HCT116 (cell line): ENCODE results near the gene MAPKAP1. TPM values are rescaled to one million over a fixed set of nuclear protein-coding genes. Genes with fewer than 3 reads are reported as not detected.

Experiments used
- ATAC-seq: fragments of 200-7000 bp; cut with Tn5 transposase; 2 replicates; pipeline ENCODE4 v1.9.1; 2020; ENCODE audit warnings: mild to moderate bottlenecking, moderate library complexity
- BruUV-seq: library from RNA; stranded (reverse); fragments of 400-500 nt; replicated peaks from 2 replicates; lab custom pipeline; 2021; lab: Mats Ljungman, UMichigan
- CTCF ChIA-PET: fragments of 300-600 bp; sonication (Branson Sonifier 250); formaldehyde crosslinking; loops from one replicate; lab custom pipeline; 2021; ENCODE audit warnings: antibody characterized with exemption; lab: Charles Lee
- POLR2A ChIA-PET: fragments of 300-600, 350-600 bp; sonication (Branson Sonifier 250); formaldehyde crosslinking; loops from one replicate; lab custom pipeline; 2021; ENCODE audit warnings: antibody characterized with exemption; lab: Charles Lee
- RAD21 ChIA-PET, 2 experiments: fragments of 300-600 bp; sonication (Branson Sonifier 250); formaldehyde crosslinking; loops; one replicate each; lab custom pipeline; 2023; ENCODE audit warnings: low total read pairs in 2 of 2; ENCODE audit not compliant: uncharacterized antibody in 2 of 2, unreplicated experiment in 2 of 2, low non-redundant PET in 1 of 2; lab: Charles Lee
- DNase-seq: peaks from one replicate; pipeline ENCODE4 v3.0.0-alpha.2; 2010; ENCODE audit warnings: low read depth, low spot score
- H2AFZ ChIP-seq: fragments of 200-600 bp; shearing (Covaris generic), sonication (generic); 2 replicates; pipeline ENCODE4 v1.6.1; 2017; ENCODE audit warnings: low read depth, mixed run types, mixed read lengths, antibody characterized with exemption, low read length; ENCODE audit not compliant: poor library complexity, severe bottlenecking
- H3K27ac ChIP-seq: 2 replicates; pipeline ENCODE4 v1.5.1; 2012; ENCODE audit warnings: low read depth, low read length
- H3K27me3 ChIP-seq: fragments of 200-600 bp; sonication (generic); 2 replicates; pipeline ENCODE4 v1.6.1; 2016; ENCODE audit warnings: mixed run types, low read length, mixed read lengths; ENCODE audit not compliant: insufficient read depth
- H3K36me3 ChIP-seq, 2 experiments: fragments of 200-500 bp in 1 of 2; fragments of 200-600 bp in 1 of 2; sonication (Bioruptor generic) in 1 of 2; sonication (generic) in 1 of 2; 2 replicates each; pipeline versions ENCODE4 v1.5.1 to v1.6.1; 2014 to 2016; ENCODE audit warnings: low read length in 2 of 2, inconsistent platforms in 1 of 2, mixed read lengths in 1 of 2, mixed run types in 1 of 2; ENCODE audit not compliant: insufficient read depth in 2 of 2, control insufficient read depth in 1 of 2
- H3K4me1 ChIP-seq, 2 experiments: fragments of 200-600 bp in 1 of 2; sonication (generic) in 1 of 2; 2 replicates each; pipeline versions ENCODE4 v1.5.1 to v1.6.1; 2012 to 2017; ENCODE audit warnings: low read length in 2 of 2, inconsistent platforms in 1 of 2, mild to moderate bottlenecking in 1 of 2, mixed read lengths in 1 of 2, mixed run types in 1 of 2, moderate library complexity in 1 of 2; ENCODE audit not compliant: insufficient read depth in 2 of 2, control insufficient read depth in 1 of 2
- H3K4me2 ChIP-seq: fragments of 200-600 bp; sonication (generic); 2 replicates; pipeline ENCODE4 v1.6.1; 2017; ENCODE audit warnings: mixed run types, low read length, mixed read lengths
- H3K4me3 ChIP-seq, 2 experiments: fragments of 200-600 bp in 1 of 2; sonication (generic) in 1 of 2; replicated peaks in 1 of 2; 2 replicates each; pipeline ENCODE4 v1.5.1; 2011 to 2016; ENCODE audit warnings: low read length in 2 of 2, control low read depth in 1 of 2, low read depth in 1 of 2, mild to moderate bottlenecking in 1 of 2, mixed read lengths in 1 of 2, mixed run types in 1 of 2
- H3K79me2 ChIP-seq: fragments of 200-600 bp; sonication (generic); 2 replicates; pipeline ENCODE4 v1.6.1; 2017; ENCODE audit warnings: mild to moderate bottlenecking, mixed run types, low read length, moderate library complexity, mixed read lengths; ENCODE audit not compliant: insufficient read depth
- H3K9ac ChIP-seq: fragments of 200-600 bp; sonication (generic); 2 replicates; pipeline ENCODE4 v1.6.1; 2016; ENCODE audit warnings: low read length, mixed read lengths
- H3K9me2 ChIP-seq: fragments of 200-600 bp; sonication (generic), shearing (Covaris generic); 2 replicates; pipeline ENCODE4 v1.6.1; 2017; ENCODE audit warnings: mixed run types, mild to moderate bottlenecking, moderate library complexity; ENCODE audit not compliant: insufficient read depth
- H3K9me3 ChIP-seq, 2 experiments: fragments of 200-500 bp in 1 of 2; fragments of 200-600 bp in 1 of 2; sonication (Bioruptor generic) in 1 of 2; sonication (generic) in 1 of 2; 2 replicates each; pipeline ENCODE4 v1.6.1; 2014 to 2017; ENCODE audit warnings: low read length in 2 of 2, mixed read lengths in 2 of 2, inconsistent platforms in 1 of 2, low read depth in 1 of 2, mild to moderate bottlenecking in 1 of 2, mixed run types in 1 of 2, moderate library complexity in 1 of 2; ENCODE audit not compliant: control insufficient read depth in 1 of 2, insufficient read depth in 1 of 2
- H4K20me1 ChIP-seq: fragments of 200-600 bp; sonication (generic), shearing (Covaris generic); 2 replicates; pipeline ENCODE4 v1.6.1; 2017; ENCODE audit warnings: mixed run types, mild to moderate bottlenecking, moderate library complexity; ENCODE audit not compliant: insufficient read depth
- CTCF ChIP-seq, 3 experiments: fragments of 200-600 bp in 1 of 3; sonication (generic) in 1 of 3; IDR thresholded peaks in 2 of 3; conservative IDR thresholded peaks in 1 of 3; 2 replicates each; pipeline ENCODE4 v1.5.1; 2012 to 2017; ENCODE audit warnings: low read depth in 2 of 3, low read length in 2 of 3, antibody characterized with exemption in 1 of 3, borderline replicate concordance in 1 of 3, control low read depth in 1 of 3, mild to moderate bottlenecking in 1 of 3, mixed read lengths in 1 of 3, mixed run types in 1 of 3, moderate library complexity in 1 of 3; ENCODE audit not compliant: insufficient read depth in 1 of 3
- EGR1 ChIP-seq: IDR thresholded peaks from 2 replicates; pipeline ENCODE4 v1.6.1; 2012; ENCODE audit warnings: low read depth
- ELF1 ChIP-seq: IDR thresholded peaks from 2 replicates; pipeline ENCODE4 v1.6.1; 2012; ENCODE audit warnings: low read depth, borderline replicate concordance
- EZH2 ChIP-seq: fragments of 200-600 bp; sonication (generic); IDR thresholded peaks from 2 replicates; pipeline ENCODE4 v1.6.1; 2017; ENCODE audit warnings: antibody characterized with exemption, mixed run types
- EZH2phosphoT487 ChIP-seq: fragments of 200-600 bp; IDR thresholded peaks from 2 replicates; pipeline ENCODE4 v1.6.1; 2018; ENCODE audit warnings: antibody characterized with exemption, borderline replicate concordance
- FOSL1 ChIP-seq: IDR thresholded peaks from 2 replicates; pipeline ENCODE4 v1.6.1; 2012; ENCODE audit warnings: low read depth
- MAX ChIP-seq: IDR thresholded peaks from 2 replicates; pipeline ENCODE4 v1.6.1; 2012
- POLR2A ChIP-seq: IDR thresholded peaks from 2 replicates; pipeline ENCODE4 v1.7.0; 2011; ENCODE audit warnings: borderline replicate concordance; ENCODE audit not compliant: insufficient read depth, insufficient read length; ENCODE audit errors: extremely low read depth
- POLR2AphosphoS5 ChIP-seq: IDR thresholded peaks from 2 replicates; pipeline ENCODE4 v1.6.1; 2011; ENCODE audit warnings: mild to moderate bottlenecking, low read depth, low read length, moderate library complexity
- REST ChIP-seq: IDR thresholded peaks from 2 replicates; pipeline ENCODE4 v1.6.1; 2012; ENCODE audit warnings: low read depth
- SIN3A ChIP-seq: IDR thresholded peaks from 2 replicates; pipeline ENCODE4 v1.6.1; 2012; ENCODE audit warnings: low read depth
- SP1 ChIP-seq: IDR thresholded peaks from 2 replicates; pipeline ENCODE4 v1.6.1; 2012; ENCODE audit warnings: low read depth
- SRF ChIP-seq: IDR thresholded peaks from 2 replicates; pipeline ENCODE4 v1.6.1; 2012; ENCODE audit warnings: low read depth
- TCF7L2 ChIP-seq: IDR thresholded peaks from 2 replicates; pipeline ENCODE4 v1.7.0; 2011; ENCODE audit warnings: borderline replicate concordance, inconsistent platforms; ENCODE audit not compliant: insufficient read depth, insufficient read length; ENCODE audit errors: extremely low read depth
- YY1 ChIP-seq: IDR thresholded peaks from 2 replicates; pipeline ENCODE4 v1.6.1; 2011; ENCODE audit warnings: low read length, low read depth, moderate library complexity, mild to moderate bottlenecking; ENCODE audit not compliant: insufficient replicate concordance; ENCODE audit errors: extremely low read depth
- ZBTB33 ChIP-seq: IDR thresholded peaks from 2 replicates; pipeline ENCODE4 v1.6.1; 2011; ENCODE audit warnings: mild to moderate bottlenecking, low read length, moderate library complexity; ENCODE audit not compliant: insufficient replicate concordance; ENCODE audit errors: extremely low read depth
- ZFX ChIP-seq: fragments of 450-650 bp; IDR thresholded peaks from 2 replicates; pipeline ENCODE4 v1.6.1; 2017
- ZNF274 ChIP-seq: fragments of 200-500 bp; sonication (Bioruptor generic); IDR thresholded peaks from 2 replicates; pipeline ENCODE4 v1.6.1; 2014; ENCODE audit warnings: mild to moderate bottlenecking, low read depth, low read length, inconsistent platforms
- intact Hi-C: fragments of 100-400 bp; cut with micrococcal nuclease; formaldehyde crosslinking; loops from 2 replicates; pipeline ENCODE4 v1.10.0; 2022
- total RNA-seq: library from RNA; stranded (reverse); gene quantifications from one replicate; pipeline ENCODE4 v1.2.1, GENCODE V29; 2021; ENCODE audit not compliant: unreplicated experiment

The MAPKAP1 gene
- total RNA-seq, 1 experiment from 2014 or later: 72.5 TPM

GRCh38 chr9:125479846-125480615, 227.0 kb downstream of the MAPKAP1 start:
- ATAC-seq (no peak), DNase-seq (no peak)
- Histone ChIP-seq H3K9me3 (no peaks in the 10 kb centered on the region), H3K27me3 (no peaks in the 10 kb centered on the region)
- TF ChIP-seq ZFX (no peak), CTCF (IDR thresholded peaks at IDR 0.05 in 2 of 3, conservative IDR thresholded peaks at IDR 0.05 in 1 of 3; ENCODE audit: borderline replicate concordance in 1 of 3, insufficient read depth in 1 of 3, low read depth in 2 of 3, low read length in 2 of 3) (no peak), EGR1 (no peak), ELF1 (no peak), ZBTB33 (no peak), TCF7L2 (no peak), EZH2 (no peak), FOSL1 (no peak), MAX (no peak), REST (no peak), EZH2phosphoT487 (no peak), YY1 (no peak), SRF (no peak), POLR2A (no peak), ZNF274 (no peak), SIN3A (no peak), POLR2AphosphoS5 (no peak), SP1 (no peak)
- TF ChIP-seq, all 23 proteins: peak for 0
- Histone ChIP-seq H4K20me1 (no peaks in the 10 kb centered on the region), H3K9ac (no peak overlapping the region), H3K4me3 (no peak overlapping the region), H3K79me2 (no peaks in the 10 kb centered on the region), H3K27ac (no peak overlapping the region), H3K4me2 (no peak overlapping the region), H3K36me3 (no peaks in the 10 kb centered on the region), H3K4me1 (no peaks in the 10 kb centered on the region), H3K9me2 (no peaks in the 10 kb centered on the region), H2AFZ (no peak overlapping the region)
- intact Hi-C loops: no loop called here
- no TSS peak for BruUV-seq
- POLR2A ChIA-PET: no interaction called here
- RAD21 ChIA-PET: no interaction called here
- CTCF ChIA-PET: no interaction called here
